ENCODE measurements around the gene POLDIP2. TPM values are rescaled to one million over a fixed set of nuclear protein-coding genes. Genes with fewer than 3 reads are reported as not detected.
A peak's percentile ranks its signal among the peaks of the same experiment; 100 is the strongest.
"Not testable (repeated sequence)": the region's sequence is repeated elsewhere in the genome, so short reads cannot be mapped to it uniquely, and the experiment has no call there.

POLDIP2 gene
- total RNA-seq, 1 donor from 2014 or later: 70.4 TPM

DNA sequence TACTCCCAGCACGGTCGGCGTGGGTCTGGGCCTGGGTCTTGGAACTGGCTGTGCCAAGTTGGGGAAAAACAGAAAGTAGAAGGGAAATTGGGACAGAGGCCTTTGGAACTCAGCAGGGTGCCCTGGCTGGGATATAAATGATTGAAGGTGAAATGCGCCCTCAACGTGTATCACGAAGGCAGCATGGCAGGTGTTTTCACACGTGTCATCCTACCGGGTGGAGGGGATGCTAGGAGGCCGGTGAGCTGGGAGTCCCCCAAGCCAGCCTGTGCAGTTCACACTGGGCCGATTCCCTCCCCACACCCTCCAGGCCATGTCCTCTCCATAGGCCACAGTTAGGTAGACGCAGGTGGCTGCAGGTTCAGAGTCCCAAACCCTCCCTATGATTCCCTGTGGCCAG lies 15.8 kb downstream of the POLDIP2 start:
- H3K27me3 Mint-ChIP-seq (ENCODE audit: low read depth): no peaks in the 10 kb centered on the region
- TF ChIP-seq, protein P1, sequence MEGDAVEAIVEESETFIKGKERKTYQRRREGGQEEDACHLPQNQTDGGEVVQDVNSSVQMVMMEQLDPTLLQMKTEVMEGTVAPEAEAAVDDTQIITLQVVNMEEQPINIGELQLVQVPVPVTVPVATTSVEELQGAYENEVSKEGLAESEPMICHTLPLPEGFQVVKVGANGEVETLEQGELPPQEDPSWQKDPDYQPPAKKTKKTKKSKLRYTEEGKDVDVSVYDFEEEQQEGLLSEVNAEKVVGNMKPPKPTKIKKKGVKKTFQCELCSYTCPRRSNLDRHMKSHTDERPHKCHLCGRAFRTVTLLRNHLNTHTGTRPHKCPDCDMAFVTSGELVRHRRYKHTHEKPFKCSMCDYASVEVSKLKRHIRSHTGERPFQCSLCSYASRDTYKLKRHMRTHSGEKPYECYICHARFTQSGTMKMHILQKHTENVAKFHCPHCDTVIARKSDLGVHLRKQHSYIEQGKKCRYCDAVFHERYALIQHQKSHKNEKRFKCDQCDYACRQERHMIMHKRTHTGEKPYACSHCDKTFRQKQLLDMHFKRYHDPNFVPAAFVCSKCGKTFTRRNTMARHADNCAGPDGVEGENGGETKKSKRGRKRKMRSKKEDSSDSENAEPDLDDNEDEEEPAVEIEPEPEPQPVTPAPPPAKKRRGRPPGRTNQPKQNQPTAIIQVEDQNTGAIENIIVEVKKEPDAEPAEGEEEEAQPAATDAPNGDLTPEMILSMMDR (IDR thresholded peaks at IDR 0.05): no peak
- H3K4me3 Mint-ChIP-seq (ENCODE audit: unreplicated experiment): no peak overlapping the region
- peaks cover 42% of the 10 kb centered on the region for H3K4me1 Mint-ChIP-seq (ENCODE audit: low read depth)
- H3K27ac Mint-ChIP-seq (ENCODE audit: unreplicated experiment): no peak overlapping the region
- no peaks in the 10 kb centered on the region for H3K9me3 Mint-ChIP-seq (ENCODE audit: low read depth)
- DNase-seq (ENCODE audit: low spot score): no peak
- peaks cover 29% of the 10 kb centered on the region for H3K36me3 Mint-ChIP-seq (ENCODE audit: low read depth)

DNA sequence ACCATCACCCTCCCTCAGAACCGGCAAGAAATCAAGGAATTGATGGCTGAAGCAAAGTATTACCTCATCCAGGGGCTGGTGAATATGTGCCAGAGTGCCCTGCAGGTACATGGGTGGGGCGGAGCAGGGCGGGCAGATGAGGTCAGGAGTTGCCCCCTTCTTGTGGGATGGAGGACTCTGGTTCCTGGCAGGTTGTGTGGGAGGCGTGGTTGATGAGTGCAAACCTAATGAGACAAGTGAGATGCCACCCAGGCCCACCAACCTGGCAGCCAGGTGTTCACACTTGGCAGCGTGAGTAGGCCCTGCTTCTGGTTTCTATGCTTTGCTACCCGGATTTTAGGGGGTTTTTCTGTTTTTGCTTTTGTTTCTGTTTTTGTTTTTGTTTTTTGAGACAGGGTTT lies 17.0 kb downstream of the POLDIP2 start:
- TF ChIP-seq, protein P1 (IDR thresholded peaks at IDR 0.05): no peak
- peaks cover 35% of the 10 kb centered on the region for H3K4me1 Mint-ChIP-seq (ENCODE audit: low read depth)

DNA sequence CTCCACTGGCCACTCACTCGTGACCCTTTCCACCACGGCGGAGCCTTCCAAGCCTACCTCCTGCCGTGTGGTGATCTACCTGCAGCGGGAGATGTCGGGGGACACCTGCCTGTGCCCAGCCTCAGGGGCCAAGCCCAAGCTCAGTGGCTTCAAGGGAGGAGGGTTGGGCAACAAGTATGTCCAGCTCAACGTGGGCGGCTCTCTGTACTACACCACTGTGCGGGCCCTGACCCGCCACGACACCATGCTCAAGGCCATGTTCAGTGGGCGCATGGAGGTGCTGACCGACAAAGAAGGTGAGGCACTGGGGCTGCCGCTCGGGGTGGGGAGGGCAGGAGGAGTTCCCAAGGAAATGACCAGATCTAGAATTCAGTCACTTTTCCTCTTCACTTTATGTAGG lies 17.9 kb downstream of the POLDIP2 start:
- peak; percentile 94 for DNase-seq (ENCODE audit: low spot score)
- Mint-ChIP-seq H3K36me3 (ENCODE audit: low read depth) (peaks cover 24% of the 10 kb centered on the region), H3K27ac (ENCODE audit: unreplicated experiment) (peak overlapping the region; percentile 17), H3K9me3 (ENCODE audit: low read depth) (no peaks in the 10 kb centered on the region), H3K4me1 (ENCODE audit: low read depth) (peaks cover 36% of the 10 kb centered on the region), H3K27me3 (ENCODE audit: low read depth) (no peaks in the 10 kb centered on the region), H3K4me3 (ENCODE audit: unreplicated experiment) (no peak overlapping the region)
- TF ChIP-seq, protein P1 (IDR thresholded peaks at IDR 0.05): no peak

More for the DNA sequence above, 17.0 kb downstream of the POLDIP2 start:
- H3K27ac Mint-ChIP-seq (ENCODE audit: unreplicated experiment): no peak overlapping the region
- no peak for DNase-seq (ENCODE audit: low spot score)
- no peaks in the 10 kb centered on the region for H3K27me3 Mint-ChIP-seq (ENCODE audit: low read depth)
- peaks cover 26% of the 10 kb centered on the region for H3K36me3 Mint-ChIP-seq (ENCODE audit: low read depth)
- no peak overlapping the region for H3K4me3 Mint-ChIP-seq (ENCODE audit: unreplicated experiment)
- no peaks in the 10 kb centered on the region for H3K9me3 Mint-ChIP-seq (ENCODE audit: low read depth)

DNA sequence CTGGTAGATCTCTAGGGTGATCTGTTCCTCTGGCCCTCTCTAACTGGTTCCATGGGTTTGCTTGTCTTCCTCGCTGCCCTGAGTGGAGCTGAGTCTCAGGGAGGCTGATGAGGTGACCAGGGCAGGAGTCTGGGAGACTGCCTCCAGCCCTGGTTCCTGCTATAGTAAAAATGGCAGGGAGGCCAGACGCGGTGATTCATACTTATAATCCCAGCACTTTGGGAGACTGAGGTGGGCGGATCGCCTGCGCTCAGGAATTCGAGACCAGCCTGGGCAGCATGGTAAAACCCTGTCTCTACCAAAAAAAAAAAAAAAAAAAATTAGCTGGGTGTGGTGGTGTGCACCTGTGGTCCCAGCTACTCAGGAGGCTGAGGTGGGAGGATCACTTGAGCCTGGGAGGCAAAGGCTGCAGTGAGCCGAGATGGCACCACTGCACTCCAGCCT lies 18.5 kb downstream of the POLDIP2 start:
- peak; percentile 64 for DNase-seq (ENCODE audit: low spot score)
- H3K4me3 Mint-ChIP-seq (ENCODE audit: unreplicated experiment): peak overlapping the region; percentile 55
- H3K27ac Mint-ChIP-seq (ENCODE audit: unreplicated experiment): peak overlapping the region; percentile 99

DNA sequence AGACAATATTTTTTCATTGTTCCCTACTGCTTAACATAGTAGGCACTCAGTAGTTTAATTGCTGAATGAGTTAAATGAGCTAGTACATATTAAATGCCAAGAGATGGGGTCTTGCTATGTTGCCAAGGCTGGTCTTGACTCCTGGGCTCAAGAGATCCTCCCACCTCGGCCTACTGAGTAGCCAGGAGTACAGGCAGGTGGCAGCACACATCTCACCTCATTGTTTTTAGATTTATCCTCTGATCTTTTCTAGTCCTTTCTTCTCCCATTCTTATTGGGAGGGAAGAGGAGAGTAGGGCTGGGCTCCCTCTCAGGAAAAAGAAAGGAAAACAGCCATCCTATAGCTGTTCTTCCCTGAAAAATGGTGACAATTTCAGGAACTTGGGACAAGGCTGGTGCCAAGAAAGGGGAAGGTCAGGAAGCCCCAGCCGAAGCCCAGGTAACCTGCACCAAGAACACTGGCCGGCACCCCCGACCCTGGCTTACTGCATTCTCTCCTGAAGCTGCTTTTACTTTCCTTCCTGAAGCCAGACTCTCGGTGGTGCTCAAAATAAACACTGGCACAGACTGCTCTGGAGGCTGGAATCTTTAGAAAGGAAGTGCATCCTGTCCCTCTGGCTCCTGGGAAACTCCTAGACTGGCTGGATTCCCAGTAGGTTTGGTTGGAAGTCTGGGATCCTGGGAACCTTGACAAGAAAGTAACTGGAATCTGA lies 19.1 kb downstream of the POLDIP2 start:
- H3K9me3 Mint-ChIP-seq (ENCODE audit: low read depth): no peaks in the 10 kb centered on the region
- peak overlapping the region; percentile 99 for H3K27ac Mint-ChIP-seq (ENCODE audit: unreplicated experiment)
- no peak for DNase-seq (ENCODE audit: low spot score)
- TF ChIP-seq, protein P1 (IDR thresholded peaks at IDR 0.05): peak; percentile 14
- H3K27me3 Mint-ChIP-seq (ENCODE audit: low read depth): no peaks in the 10 kb centered on the region
- H3K4me1 Mint-ChIP-seq (ENCODE audit: low read depth): peaks cover 48% of the 10 kb centered on the region
- H3K36me3 Mint-ChIP-seq (ENCODE audit: low read depth): peaks cover 20% of the 10 kb centered on the region
- peak overlapping the region; percentile 55 for H3K4me3 Mint-ChIP-seq (ENCODE audit: unreplicated experiment)

More for the DNA sequence above, 18.5 kb downstream of the POLDIP2 start:
- Mint-ChIP-seq H3K36me3 (ENCODE audit: low read depth) (peaks cover 20% of the 10 kb centered on the region), H3K4me1 (ENCODE audit: low read depth) (peaks cover 42% of the 10 kb centered on the region)
- H3K9me3 Mint-ChIP-seq (ENCODE audit: low read depth); H3K27me3 Mint-ChIP-seq (ENCODE audit: low read depth): not testable (repeated sequence)
